IMR-90 (cell line): ENCODE results near the gene NLGN3.

Experiments used
- CEBPB ChIP-seq: IDR thresholded peaks from 2 replicates; pipeline ENCODE4 v1.6.1; 2012; ENCODE audit warnings: low read depth, low read length, improper control_type of control experiment
- MAFK ChIP-seq: IDR thresholded peaks from 2 replicates; pipeline ENCODE4 v1.6.1; 2012; ENCODE audit warnings: low read depth, low read length, improper control_type of control experiment
- POLR2A ChIP-seq: IDR thresholded peaks from 2 replicates; pipeline ENCODE4 v1.6.1; 2012; ENCODE audit warnings: mild to moderate bottlenecking, low read depth, low read length
- SMC3 ChIP-seq: fragments of 150-350 bp; IDR thresholded peaks from 2 replicates; pipeline ENCODE4 v1.6.1; 2016; ENCODE audit warnings: low read depth, mild to moderate bottlenecking, antibody characterized with exemption, low read length, moderate library complexity
- TF ChIP-seq, protein P1 (sequence below): conservative IDR thresholded peaks from 2 replicates; pipeline ENCODE4 v1.5.1; 2012; ENCODE audit warnings: mild to moderate bottlenecking, low read depth, low read length, improper control_type of control experiment

DNA sequence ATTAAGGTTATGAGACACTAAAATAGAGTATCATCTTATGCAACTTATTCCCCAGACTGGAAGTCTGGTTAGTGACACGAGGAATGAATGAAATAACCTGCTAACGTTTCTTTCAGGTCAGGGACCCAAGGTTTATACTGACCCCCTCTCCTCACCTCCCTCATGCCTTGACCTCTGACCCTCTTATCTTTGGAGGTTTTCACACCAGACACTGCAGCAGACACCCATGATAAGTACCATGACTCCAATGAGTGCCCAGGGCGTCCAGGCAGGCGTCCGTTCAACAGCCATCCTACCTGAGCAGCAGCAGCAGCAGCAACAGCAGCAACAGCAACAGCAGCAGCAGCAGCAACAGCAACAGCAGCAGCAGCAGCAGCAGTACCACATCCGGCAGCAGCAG, 4.2 kb upstream of the NLGN3 start:
- TF ChIP-seq, protein P1, sequence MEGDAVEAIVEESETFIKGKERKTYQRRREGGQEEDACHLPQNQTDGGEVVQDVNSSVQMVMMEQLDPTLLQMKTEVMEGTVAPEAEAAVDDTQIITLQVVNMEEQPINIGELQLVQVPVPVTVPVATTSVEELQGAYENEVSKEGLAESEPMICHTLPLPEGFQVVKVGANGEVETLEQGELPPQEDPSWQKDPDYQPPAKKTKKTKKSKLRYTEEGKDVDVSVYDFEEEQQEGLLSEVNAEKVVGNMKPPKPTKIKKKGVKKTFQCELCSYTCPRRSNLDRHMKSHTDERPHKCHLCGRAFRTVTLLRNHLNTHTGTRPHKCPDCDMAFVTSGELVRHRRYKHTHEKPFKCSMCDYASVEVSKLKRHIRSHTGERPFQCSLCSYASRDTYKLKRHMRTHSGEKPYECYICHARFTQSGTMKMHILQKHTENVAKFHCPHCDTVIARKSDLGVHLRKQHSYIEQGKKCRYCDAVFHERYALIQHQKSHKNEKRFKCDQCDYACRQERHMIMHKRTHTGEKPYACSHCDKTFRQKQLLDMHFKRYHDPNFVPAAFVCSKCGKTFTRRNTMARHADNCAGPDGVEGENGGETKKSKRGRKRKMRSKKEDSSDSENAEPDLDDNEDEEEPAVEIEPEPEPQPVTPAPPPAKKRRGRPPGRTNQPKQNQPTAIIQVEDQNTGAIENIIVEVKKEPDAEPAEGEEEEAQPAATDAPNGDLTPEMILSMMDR: no peak
- no peak for TF ChIP-seq POLR2A
- TF ChIP-seq SMC3: no peak
- no peak for TF ChIP-seq CEBPB
- no peak for TF ChIP-seq MAFK
